Ammon's horn (tissue), 1 donor: ENCODE data around the gene NR1H3.
A peak's percentile ranks its signal among the peaks of the same experiment; 100 is the strongest.
"Not testable (repeated sequence)": the region's sequence is repeated elsewhere in the genome, so short reads cannot be mapped to it uniquely, and the experiment has no call there.

ENCODE experiments used
- DNase-seq: peaks from one replicate; pipeline ENCODE4 v3.0.0-alpha.2; 2016; ENCODE audit warnings: low spot score

NR1H3 gene

DNA sequence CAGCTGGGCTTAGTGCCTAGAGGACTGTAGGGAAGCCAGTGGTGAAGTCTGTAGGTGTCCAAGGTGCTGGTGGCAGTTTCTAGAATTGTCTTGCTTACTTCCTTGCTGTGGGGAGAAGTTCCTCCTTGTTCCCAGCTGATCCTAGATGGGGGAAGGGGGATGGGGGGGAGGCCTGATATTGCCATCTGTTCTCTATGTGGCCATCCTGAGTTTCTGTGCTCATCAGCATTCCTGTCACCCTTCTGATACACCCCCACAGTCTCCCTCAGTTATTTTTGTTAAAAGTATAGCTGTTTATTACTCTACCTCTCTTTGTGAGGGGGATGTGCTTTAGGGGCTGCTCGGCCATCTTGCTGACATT is 48.7 kb downstream of the NR1H3 start:
- DNase-seq: peak; percentile 41

DNA sequence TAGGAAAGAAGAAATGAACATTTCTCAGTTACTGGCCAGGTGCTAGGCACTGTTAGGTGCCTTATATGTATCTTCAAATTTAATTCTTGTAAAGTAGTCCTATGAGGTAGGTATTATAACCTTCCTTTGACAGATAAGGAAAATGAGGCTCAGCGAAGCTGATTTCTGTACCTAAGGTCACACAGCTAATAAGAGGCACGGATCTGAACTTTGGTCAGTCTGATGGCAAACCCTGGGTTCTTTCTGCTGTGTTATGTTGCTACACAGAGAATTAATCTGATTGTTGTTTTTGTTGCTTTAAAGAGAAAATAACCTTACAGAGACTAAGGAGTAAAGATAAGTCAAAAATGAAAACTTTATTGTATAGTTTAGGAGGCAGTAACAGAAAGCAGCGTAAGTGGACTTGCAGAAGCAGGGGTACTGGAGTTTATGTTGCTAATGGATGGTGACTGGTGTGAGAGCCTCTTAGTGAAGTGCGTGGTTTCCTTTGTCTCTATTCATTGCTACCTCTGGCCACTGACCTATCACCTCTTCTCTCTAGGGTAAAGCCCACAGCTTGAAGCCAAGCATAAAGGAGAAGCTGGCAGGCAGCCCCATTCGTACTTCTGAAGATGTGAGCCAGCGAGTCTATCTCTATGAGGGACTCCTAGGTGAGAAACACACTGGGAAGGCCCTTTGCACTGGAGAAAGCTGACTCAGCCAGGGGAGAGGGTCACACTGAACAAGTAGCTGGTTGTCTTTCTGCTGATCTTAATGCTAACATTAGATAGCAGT is 50.4 kb downstream of the NR1H3 start:
- no peak for DNase-seq

DNA sequence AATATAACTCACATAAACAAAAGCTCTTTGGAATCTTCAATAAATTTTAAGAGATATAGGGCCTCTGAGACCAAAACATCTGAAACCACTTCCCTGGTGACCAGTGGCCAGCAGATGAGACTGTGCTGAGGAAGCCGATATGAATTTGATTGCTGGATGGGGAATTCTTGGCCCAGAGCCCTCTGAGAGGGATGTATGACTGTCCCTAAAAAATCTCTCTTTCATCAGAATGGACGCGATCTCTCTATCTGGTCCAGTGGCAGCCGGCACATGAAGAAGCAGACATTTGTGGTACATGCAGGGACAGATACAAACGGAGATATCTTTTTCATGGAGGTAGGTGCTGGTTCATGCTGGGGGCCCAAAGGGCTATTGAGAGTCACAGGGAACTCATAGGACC is 57.2 kb downstream of the NR1H3 start:
- no peak for DNase-seq

DNA sequence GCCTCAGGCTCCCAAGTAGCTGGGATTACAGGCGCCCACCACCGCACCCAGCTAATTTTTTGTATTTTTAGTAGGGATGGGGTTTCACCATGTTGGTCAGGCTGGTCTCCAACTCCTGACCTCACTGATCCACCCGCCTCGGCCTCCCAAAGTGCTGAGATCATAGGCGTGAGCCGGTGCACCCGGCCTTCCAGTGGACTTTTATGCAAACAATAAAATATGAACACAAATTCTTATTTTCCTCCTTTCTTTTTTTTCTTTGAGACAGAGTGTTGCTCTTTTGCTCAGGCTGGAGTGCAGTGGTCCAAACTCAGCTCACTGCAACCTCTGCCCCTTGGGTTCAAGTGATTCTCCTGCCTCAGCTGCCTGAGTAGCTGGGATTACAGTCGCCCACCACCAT is 58.7 kb downstream of the NR1H3 start:
- DNase-seq: not testable (repeated sequence)

DNA sequence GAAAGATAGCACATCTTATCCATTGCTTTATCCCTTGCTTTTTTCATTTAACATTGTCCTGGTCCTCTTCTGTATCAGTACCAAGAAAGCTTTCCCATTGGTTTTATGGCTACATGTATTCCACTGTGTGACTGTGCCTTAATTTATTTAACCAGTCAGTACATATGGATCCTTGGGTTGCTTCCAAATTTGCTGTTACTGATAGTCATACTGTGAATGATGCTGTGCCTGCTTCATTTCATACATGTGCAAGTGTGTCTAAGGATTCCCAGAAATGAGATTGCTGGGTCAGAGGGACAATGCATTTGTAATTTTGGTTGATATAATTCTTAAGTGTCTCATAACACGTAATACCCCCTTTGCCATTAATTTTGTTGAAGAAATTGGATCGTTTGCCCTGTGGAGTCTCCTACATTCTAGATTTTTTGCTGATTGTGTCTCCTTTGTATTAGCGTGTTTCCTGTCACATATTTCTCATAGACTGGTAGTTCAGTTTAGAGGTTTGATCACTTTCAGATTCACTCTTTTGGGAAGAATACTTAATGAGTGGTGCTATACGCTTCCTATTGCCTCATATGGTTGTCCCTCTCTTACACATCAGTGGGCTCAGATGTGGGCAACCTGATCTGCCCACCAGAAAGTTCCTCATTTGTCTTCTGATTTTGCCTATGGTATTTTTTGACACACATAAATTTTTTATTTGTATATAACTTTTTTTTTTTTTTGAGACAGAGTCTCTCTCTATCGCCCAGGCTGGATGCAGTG is 59.5 kb downstream of the NR1H3 start:
- no peak for DNase-seq

DNA sequence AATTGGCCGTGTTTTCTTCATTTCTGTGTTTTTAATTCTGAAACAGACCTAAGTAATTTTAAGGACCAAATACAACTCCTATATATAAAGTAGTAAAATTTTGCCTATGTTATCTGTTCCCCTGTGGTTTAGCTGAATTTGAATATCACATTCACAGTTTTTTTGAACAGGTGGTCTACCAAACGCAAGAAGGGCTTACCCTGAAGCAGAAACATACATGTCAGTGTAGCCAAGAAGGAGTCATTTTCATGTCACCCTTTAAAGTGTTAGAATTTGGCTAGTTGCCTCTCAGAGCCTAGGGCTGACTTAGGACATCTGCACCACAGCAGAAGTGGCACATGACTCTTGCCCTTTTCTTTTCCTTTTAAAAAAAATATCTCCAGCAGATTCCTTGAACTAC is 60.4 kb downstream of the NR1H3 start:
- DNase-seq: no peak
